Measurements from ENCODE around the gene JAG1.

The JAG1 gene

DNA sequence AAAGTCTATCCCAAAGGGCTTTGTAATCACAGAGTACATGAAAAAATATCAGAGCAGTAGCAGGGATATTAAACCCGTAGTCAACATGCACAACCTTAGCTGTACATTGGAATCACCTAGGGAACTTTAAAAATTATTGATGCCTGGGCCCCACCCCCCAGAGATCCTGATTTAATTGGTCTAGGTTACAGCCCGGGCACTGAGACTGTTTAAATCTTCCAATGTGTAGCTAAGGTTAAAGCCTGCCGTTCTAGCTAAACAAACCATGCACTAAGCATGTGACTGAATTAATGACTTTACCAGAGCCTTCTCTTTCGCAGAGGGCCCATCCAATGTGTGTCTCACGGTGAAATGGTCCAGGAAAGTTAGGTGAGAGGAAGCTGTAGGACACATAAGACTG lies 14.1 kb upstream of the JAG1 start:
- H3K9me3 ChIP-seq (ENCODE audit: insufficient read depth, low read length, severe bottlenecking): no peaks in the 10 kb centered on the region
- no peak overlapping the region for H3K4me2 ChIP-seq (ENCODE audit: insufficient read depth, low read length)
- TF ChIP-seq, protein P1, sequence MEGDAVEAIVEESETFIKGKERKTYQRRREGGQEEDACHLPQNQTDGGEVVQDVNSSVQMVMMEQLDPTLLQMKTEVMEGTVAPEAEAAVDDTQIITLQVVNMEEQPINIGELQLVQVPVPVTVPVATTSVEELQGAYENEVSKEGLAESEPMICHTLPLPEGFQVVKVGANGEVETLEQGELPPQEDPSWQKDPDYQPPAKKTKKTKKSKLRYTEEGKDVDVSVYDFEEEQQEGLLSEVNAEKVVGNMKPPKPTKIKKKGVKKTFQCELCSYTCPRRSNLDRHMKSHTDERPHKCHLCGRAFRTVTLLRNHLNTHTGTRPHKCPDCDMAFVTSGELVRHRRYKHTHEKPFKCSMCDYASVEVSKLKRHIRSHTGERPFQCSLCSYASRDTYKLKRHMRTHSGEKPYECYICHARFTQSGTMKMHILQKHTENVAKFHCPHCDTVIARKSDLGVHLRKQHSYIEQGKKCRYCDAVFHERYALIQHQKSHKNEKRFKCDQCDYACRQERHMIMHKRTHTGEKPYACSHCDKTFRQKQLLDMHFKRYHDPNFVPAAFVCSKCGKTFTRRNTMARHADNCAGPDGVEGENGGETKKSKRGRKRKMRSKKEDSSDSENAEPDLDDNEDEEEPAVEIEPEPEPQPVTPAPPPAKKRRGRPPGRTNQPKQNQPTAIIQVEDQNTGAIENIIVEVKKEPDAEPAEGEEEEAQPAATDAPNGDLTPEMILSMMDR (IDR thresholded peaks at IDR 0.05; ENCODE audit: borderline replicate concordance, extremely low read depth, low read length, poor library complexity, severe bottlenecking): no peak
- no peak for TF ChIP-seq EZH2 (IDR thresholded peaks at IDR 0.05; ENCODE audit: borderline replicate concordance, low read depth, low read length, severe bottlenecking)
- ATAC-seq (ENCODE audit: insufficient read depth, low read depth): no peak
- no peak overlapping the region for H3K4me3 ChIP-seq (ENCODE audit: low read depth in 1 of 2, low read length in 2 of 2)
- H3K9ac ChIP-seq (ENCODE audit: low read depth, low read length): no peak overlapping the region
- DNase-seq: no peak
- peaks cover 6% of the 10 kb centered on the region for H3K27me3 ChIP-seq (ENCODE audit: insufficient read depth, low read length, poor library complexity)
- H3K79me2 ChIP-seq (ENCODE audit: insufficient read depth, low read length): no peaks in the 10 kb centered on the region
- no peak overlapping the region for H3K27ac ChIP-seq (ENCODE audit: low read length)
- H3K36me3 ChIP-seq (ENCODE audit: insufficient read depth, low read length): no peaks in the 10 kb centered on the region
- H2AFZ ChIP-seq (ENCODE audit: low read depth, low read length): no peak overlapping the region
- H3K4me1 ChIP-seq (ENCODE audit: insufficient read depth, low read length): no peaks in the 10 kb centered on the region
- no peaks in the 10 kb centered on the region for H4K20me1 ChIP-seq (ENCODE audit: insufficient read depth, low read length)

DNA sequence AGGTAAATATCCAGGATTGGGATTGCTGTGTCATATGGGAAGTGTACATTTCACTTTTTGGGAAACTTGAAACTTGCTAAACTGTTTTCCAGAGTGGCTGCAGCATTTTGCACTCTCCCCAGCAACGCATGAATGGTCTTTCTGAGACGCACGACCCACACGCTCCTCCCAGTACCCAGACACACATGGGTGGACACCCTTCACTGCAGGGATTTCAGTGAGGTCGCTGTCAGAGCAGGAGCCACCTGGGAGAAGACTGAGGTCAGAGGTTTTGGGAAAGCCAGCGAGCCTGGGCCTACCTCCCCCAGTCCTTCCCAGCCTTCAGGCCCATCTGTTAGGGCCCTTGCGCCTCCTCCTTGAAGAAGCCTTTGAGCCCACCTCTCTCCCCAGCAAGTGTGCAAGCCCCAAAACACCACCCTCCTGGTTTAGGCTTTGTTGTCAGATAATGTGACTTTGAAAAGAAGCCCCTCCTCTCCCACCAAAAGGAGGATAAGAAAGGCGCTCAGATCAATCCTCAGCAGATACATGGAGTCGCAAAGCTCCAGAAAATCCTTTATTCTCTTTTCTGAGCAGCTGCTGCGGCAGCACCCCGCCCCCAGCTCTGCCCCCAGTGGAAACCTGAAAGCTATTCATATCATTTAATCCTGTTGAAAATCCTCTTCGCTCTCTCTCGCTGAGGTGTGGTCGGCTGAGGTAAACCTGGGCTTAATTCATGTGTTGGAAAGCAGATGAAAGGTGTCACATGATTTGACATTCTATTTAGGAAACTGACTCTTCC lies 12.7 kb upstream of the JAG1 start:
- DNase-seq (no peak), ATAC-seq (ENCODE audit: insufficient read depth, low read depth) (no peak)
- Histone ChIP-seq H3K4me1 (ENCODE audit: insufficient read depth, low read length) (no peaks in the 10 kb centered on the region), H3K9me3 (ENCODE audit: insufficient read depth, low read length, severe bottlenecking) (no peaks in the 10 kb centered on the region), H2AFZ (ENCODE audit: low read depth, low read length) (no peak overlapping the region), H3K79me2 (ENCODE audit: insufficient read depth, low read length) (no peaks in the 10 kb centered on the region), H3K4me2 (ENCODE audit: insufficient read depth, low read length) (no peak overlapping the region), H3K27me3 (ENCODE audit: insufficient read depth, low read length, poor library complexity) (peaks cover 6% of the 10 kb centered on the region), H3K4me3 (ENCODE audit: low read depth in 1 of 2, low read length in 2 of 2) (no peak overlapping the region), H3K9ac (ENCODE audit: low read depth, low read length) (no peak overlapping the region), H3K36me3 (ENCODE audit: insufficient read depth, low read length) (no peaks in the 10 kb centered on the region), H4K20me1 (ENCODE audit: insufficient read depth, low read length) (no peaks in the 10 kb centered on the region), H3K27ac (ENCODE audit: low read length) (no peak overlapping the region)
- TF ChIP-seq EZH2 (IDR thresholded peaks at IDR 0.05; ENCODE audit: borderline replicate concordance, low read depth, low read length, severe bottlenecking): no peak
- TF ChIP-seq, protein P1 (IDR thresholded peaks at IDR 0.05; ENCODE audit: borderline replicate concordance, extremely low read depth, low read length, poor library complexity, severe bottlenecking): no peak

DNA sequence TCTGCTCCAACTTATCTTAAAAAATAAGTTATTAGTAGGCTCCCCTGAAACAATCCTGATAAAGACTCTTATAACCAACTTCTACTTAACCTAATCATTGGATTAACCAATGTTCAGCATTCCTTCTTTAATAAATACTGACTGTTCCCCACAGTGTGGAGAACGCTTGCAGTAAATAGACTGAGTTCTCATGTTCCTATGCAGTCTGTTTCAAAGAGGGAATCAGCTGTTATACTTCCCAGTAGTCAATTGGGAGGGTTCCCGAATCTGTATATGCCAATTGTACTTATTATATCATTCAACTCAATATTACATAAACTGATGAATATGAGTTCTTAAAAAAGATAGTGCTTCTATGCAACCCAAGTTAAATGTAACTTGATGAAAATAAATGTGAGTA lies 9.7 kb upstream of the JAG1 start:
- H3K79me2 ChIP-seq (ENCODE audit: insufficient read depth, low read length): no peaks in the 10 kb centered on the region
- TF ChIP-seq EZH2 (IDR thresholded peaks at IDR 0.05; ENCODE audit: borderline replicate concordance, low read depth, low read length, severe bottlenecking): no peak
- TF ChIP-seq, protein P1 (IDR thresholded peaks at IDR 0.05; ENCODE audit: borderline replicate concordance, extremely low read depth, low read length, poor library complexity, severe bottlenecking): no peak
- no peaks in the 10 kb centered on the region for H4K20me1 ChIP-seq (ENCODE audit: insufficient read depth, low read length)
- no peaks in the 10 kb centered on the region for H3K36me3 ChIP-seq (ENCODE audit: insufficient read depth, low read length)
- no peak overlapping the region for H3K27ac ChIP-seq (ENCODE audit: low read length)
- no peak overlapping the region for H3K9ac ChIP-seq (ENCODE audit: low read depth, low read length)
- no peaks in the 10 kb centered on the region for H3K27me3 ChIP-seq (ENCODE audit: insufficient read depth, low read length, poor library complexity)
- DNase-seq (no peak), ATAC-seq (ENCODE audit: insufficient read depth, low read depth) (no peak)
- no peak overlapping the region for H3K4me3 ChIP-seq (ENCODE audit: low read depth in 1 of 2, low read length in 2 of 2)
- no peaks in the 10 kb centered on the region for H3K4me1 ChIP-seq (ENCODE audit: insufficient read depth, low read length)
- H3K4me2 ChIP-seq (ENCODE audit: insufficient read depth, low read length): no peak overlapping the region
- H3K9me3 ChIP-seq (ENCODE audit: insufficient read depth, low read length, severe bottlenecking): no peaks in the 10 kb centered on the region
- no peak overlapping the region for H2AFZ ChIP-seq (ENCODE audit: low read depth, low read length)
